Ovary (tissue), 3 donors: ENCODE measurements around the gene RECQL5.

ENCODE experiments used
- CTCF ChIP-seq, 3 donors: fragments of 450-650 bp in 2 of 3; fragments of 200-600 bp in 1 of 3; IDR thresholded peaks; one replicate each; pipeline versions ENCODE4 v1.5.1 to v1.8.0; 2016 to 2022; ENCODE audit warnings: antibody characterized with exemption in 3 of 3, mild to moderate bottlenecking in 1 of 3
- EP300 ChIP-seq: sonication (generic); formaldehyde crosslinking; IDR thresholded peaks from one replicate; pipeline ENCODE4 v1.6.1; 2017; ENCODE audit warnings: antibody characterized with exemption
- POLR2A ChIP-seq: fragments of 450-650 bp; IDR thresholded peaks from one replicate; pipeline ENCODE4 v1.6.1; 2017; ENCODE audit warnings: antibody characterized with exemption, mild to moderate bottlenecking, moderate library complexity
- donor health status: DM: no; HTN: no; CAD: no.

- TF ChIP-seq CTCF (IDR thresholded peaks at IDR 0.05) (no peak), POLR2A (no peak), EP300 (no peak)
Observed at GRCh38 chr17:75697651-75698291, 30.8 kb upstream of the RECQL5 start.
